ENCODE data around the gene PPIL1.

DNA sequence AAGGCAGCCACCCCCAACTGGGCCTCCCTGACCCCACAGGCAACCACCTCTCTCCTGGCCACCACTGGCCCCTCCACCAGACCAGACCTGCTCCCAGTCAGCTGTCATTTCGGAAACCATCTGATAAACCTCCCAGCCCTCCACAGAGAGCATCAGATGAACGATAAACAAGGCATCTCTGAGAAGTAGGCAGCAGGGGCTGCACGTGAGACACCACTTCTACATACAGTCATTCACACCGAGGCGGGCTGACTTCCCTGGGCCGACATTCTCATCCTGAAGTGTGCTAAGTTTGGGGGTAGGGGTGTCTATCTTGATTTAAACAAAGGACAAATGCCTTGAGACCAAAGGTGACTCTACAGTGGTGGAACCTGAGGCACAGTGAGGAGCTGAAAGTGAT lies 49.2 kb downstream of the PPIL1 start:
- TF ChIP-seq EZH2phosphoT487 (IDR thresholded peaks at IDR 0.05; ENCODE audit: low read length) (no peak), EZH2 (optimal IDR thresholded peaks at IDR 0.05; ENCODE audit: low read depth, low read length) (no peak)

Measured in MM.1S (cell line).